H1 (cell line): ENCODE results near the gene RHBG.

Source experiments
- CTCF ChIP-seq, 3 experiments: IDR thresholded peaks; 1 replicate in 2 of 3; 2 replicates in 1 of 3; pipeline versions ENCODE4 v1.5.1 to v1.6.1; 2011; ENCODE audit warnings: low read length in 3 of 3, mild to moderate bottlenecking in 3 of 3, inconsistent platforms in 2 of 3, low read depth in 1 of 3, moderate library complexity in 1 of 3; ENCODE audit not compliant: insufficient read depth in 1 of 3; ENCODE audit errors: control extremely low read depth in 1 of 3
- GABPA ChIP-seq: IDR thresholded peaks from 2 replicates; pipeline ENCODE4 v1.6.1; 2011; ENCODE audit warnings: mild to moderate bottlenecking, low read length, moderate library complexity, borderline replicate concordance; ENCODE audit not compliant: insufficient read depth
- POLR2AphosphoS5 ChIP-seq: IDR thresholded peaks from 2 replicates; pipeline ENCODE4 v1.6.1; 2011; ENCODE audit warnings: low read depth, low read length
- TAF1 ChIP-seq: IDR thresholded peaks from 2 replicates; pipeline ENCODE4 v1.6.1; 2011; ENCODE audit warnings: mild to moderate bottlenecking, low read depth, low read length

DNA sequence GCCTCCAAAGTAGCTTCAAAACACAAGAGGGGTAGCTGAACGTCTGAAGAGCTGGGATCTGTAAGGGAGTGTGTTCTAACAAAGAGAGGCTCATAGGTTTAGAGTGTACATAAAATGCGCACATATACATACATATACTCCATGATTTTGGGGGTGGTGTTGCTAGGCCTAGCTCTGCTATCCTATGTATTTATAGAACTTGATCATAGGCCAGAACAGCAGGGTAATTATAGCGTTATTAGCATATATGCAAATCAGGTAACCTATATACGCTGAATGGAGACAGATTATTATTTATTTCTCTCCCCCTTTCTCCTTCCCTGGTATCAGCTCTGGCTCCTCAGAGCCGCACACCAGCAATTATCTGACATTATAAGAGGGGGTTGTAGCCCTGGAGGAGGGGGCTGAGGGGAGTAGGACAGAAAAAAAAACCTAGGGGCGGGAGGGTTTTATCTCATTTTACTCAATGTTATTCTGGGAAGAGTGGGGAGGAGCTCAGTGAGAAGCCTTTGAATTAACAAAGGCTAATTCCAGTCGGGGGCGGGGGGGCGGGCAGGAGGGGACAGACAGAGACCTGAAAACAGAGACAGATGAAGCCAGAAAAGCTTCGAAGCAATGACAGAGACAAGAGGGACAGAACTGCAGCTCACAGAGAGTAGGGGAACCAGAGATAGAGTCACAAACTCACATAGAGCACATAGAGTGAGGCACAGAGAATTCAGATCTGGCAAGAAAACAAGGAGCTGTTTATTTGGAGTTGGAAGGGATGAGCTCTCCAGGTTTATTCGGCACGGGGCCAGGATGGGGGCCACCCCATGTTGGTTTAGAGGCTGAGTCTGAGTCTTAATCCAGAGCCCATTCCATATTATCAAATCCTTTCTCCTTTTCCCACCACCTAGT is 63.0 kb downstream of the RHBG start:
- TF ChIP-seq POLR2AphosphoS5, result no peak
- TF ChIP-seq GABPA, result no peak
- no peak for TF ChIP-seq TAF1
- TF ChIP-seq CTCF (IDR thresholded peaks at IDR 0.05; ENCODE audit: control extremely low read depth in 1 of 3, insufficient read depth in 1 of 3, low read depth in 1 of 3, low read length in 3 of 3), result no peak
